Neural cell (in vitro differentiated cells): ENCODE data around the gene SENP3.

Source experiments
- CTCF ChIP-seq: fragments of 450-650 bp; IDR thresholded peaks from 2 replicates; pipeline ENCODE4 v1.5.1; 2014; ENCODE audit warnings: antibody characterized with exemption, mild to moderate bottlenecking, moderate library complexity; ENCODE audit not compliant: poor library complexity, severe bottlenecking
- EP300 ChIP-seq: fragments of 450-650 bp; conservative IDR thresholded peaks from 2 replicates; pipeline ENCODE4 v1.6.1; 2014; ENCODE audit warnings: antibody characterized with exemption, mild to moderate bottlenecking, moderate library complexity; ENCODE audit not compliant: poor library complexity, severe bottlenecking
- EZH2 ChIP-seq: fragments of 200-600, 300-800 bp; shearing (Covaris generic), sonication (generic); IDR thresholded peaks from 2 replicates; pipeline ENCODE4 v1.6.1; 2014; ENCODE audit warnings: antibody characterized with exemption, low read length, borderline replicate concordance, mild to moderate bottlenecking; ENCODE audit not compliant: insufficient read depth, poor library complexity, severe bottlenecking
- MXI1 ChIP-seq: fragments of 450-650 bp; conservative IDR thresholded peaks from 2 replicates; pipeline ENCODE4 v1.6.1; 2014; ENCODE audit warnings: antibody characterized with exemption, mild to moderate bottlenecking; ENCODE audit not compliant: poor library complexity, severe bottlenecking
- POLR2AphosphoS5 ChIP-seq: IDR thresholded peaks from 2 replicates; pipeline ENCODE4 v1.6.1; 2012
- RAD21 ChIP-seq: fragments of 450-650 bp; conservative IDR thresholded peaks from 2 replicates; pipeline ENCODE4 v1.6.1; 2014; ENCODE audit warnings: antibody characterized with exemption, mild to moderate bottlenecking, moderate library complexity
- REST ChIP-seq: IDR thresholded peaks from 2 replicates; pipeline ENCODE4 v1.6.1; 2012; ENCODE audit warnings: borderline replicate concordance
- SMC3 ChIP-seq: fragments of 450-650 bp; conservative IDR thresholded peaks from 2 replicates; pipeline ENCODE4 v1.6.1; 2014; ENCODE audit warnings: antibody characterized with exemption, mild to moderate bottlenecking, moderate library complexity; ENCODE audit not compliant: poor library complexity
- TAF1 ChIP-seq: IDR thresholded peaks from 2 replicates; pipeline ENCODE4 v1.6.1; 2012; ENCODE audit warnings: low read depth

GRCh38 chr17:7558544-7559319, 3.0 kb upstream of the SENP3 start, which contains the start of gene TNFSF13:
- no peak for TF ChIP-seq CTCF
- no peak for TF ChIP-seq EP300
- no peak for TF ChIP-seq RAD21
- no peak for TF ChIP-seq REST
- no peak for TF ChIP-seq TAF1
- no peak for TF ChIP-seq EZH2
- TF ChIP-seq POLR2AphosphoS5, result no peak
- no peak for TF ChIP-seq SMC3
- TF ChIP-seq MXI1, result no peak
